ENCODE results near the gene RNF214. TPM values are rescaled to one million over a fixed set of nuclear protein-coding genes. Genes with fewer than 3 reads are reported as not detected.

Gene RNF214
- total RNA-seq, 2 experiments from 2014 or later = 14.7 to 18.3 TPM

- no peaks in the 10 kb centered on the region for H3K27me3 Mint-ChIP-seq
- no peak overlapping the region for H3K4me3 Mint-ChIP-seq
- ChIA-PET CTCF (interaction anchor here (1.1 to 2.2 kb wide), 3 partner anchors 9 to 41 kb away, joined by 4 to 19 read pairs (median 4); no protein-coding TSS in a partner anchor), POLR2A (interaction anchor here (1.0 to 3.6 kb wide), 5 partner anchors 9 to 77 kb away, joined by 3 to 21 read pairs (median 6); partner anchors contain the start of gene PAFAH1B2)
- H3K4me1 Mint-ChIP-seq (ENCODE audit: low read depth) = peaks cover 4% of the 10 kb centered on the region
- H3K9me3 Mint-ChIP-seq = no peaks in the 10 kb centered on the region
- no peak for TF ChIP-seq CTCF (IDR thresholded peaks at IDR 0.05)
- no peak for DNase-seq
- H3K36me3 Mint-ChIP-seq (ENCODE audit: low read depth) = peaks cover 56% of the 10 kb centered on the region
- no peak overlapping the region for H3K27ac Mint-ChIP-seq
- intact Hi-C loops (cut with micrococcal nuclease) = no loop called here
- no peak for ATAC-seq
Observed at GRCh38 chr11:117220999-117221774, 11.3 kb upstream of the RNF214 start.

- Mint-ChIP-seq H3K27me3 (no peaks in the 10 kb centered on the region), H3K27ac (no peak overlapping the region), H3K4me3 (no peak overlapping the region), H3K36me3 (ENCODE audit: low read depth) (peaks cover 58% of the 10 kb centered on the region), H3K4me1 (ENCODE audit: low read depth) (peaks cover 8% of the 10 kb centered on the region), H3K9me3 (no peaks in the 10 kb centered on the region)
- intact Hi-C loops (cut with micrococcal nuclease) = no loop called here
- DNase-seq (no peak), ATAC-seq (no peak)
- TF ChIP-seq CTCF (IDR thresholded peaks at IDR 0.05) = no peak
- POLR2A ChIA-PET = interaction anchor here (0.6 to 3.6 kb wide), 5 partner anchors 9 to 935 kb away, joined by 3 to 21 read pairs (median 6); partner anchors contain the start of gene PAFAH1B2
- CTCF ChIA-PET = interaction anchor here (2.2 kb wide), 1 partner anchor 41 kb away, joined by 19 read pairs; no protein-coding TSS in a partner anchor
Observed at GRCh38 chr11:117221775-117222517, 10.5 kb upstream of the RNF214 start.

DNA sequence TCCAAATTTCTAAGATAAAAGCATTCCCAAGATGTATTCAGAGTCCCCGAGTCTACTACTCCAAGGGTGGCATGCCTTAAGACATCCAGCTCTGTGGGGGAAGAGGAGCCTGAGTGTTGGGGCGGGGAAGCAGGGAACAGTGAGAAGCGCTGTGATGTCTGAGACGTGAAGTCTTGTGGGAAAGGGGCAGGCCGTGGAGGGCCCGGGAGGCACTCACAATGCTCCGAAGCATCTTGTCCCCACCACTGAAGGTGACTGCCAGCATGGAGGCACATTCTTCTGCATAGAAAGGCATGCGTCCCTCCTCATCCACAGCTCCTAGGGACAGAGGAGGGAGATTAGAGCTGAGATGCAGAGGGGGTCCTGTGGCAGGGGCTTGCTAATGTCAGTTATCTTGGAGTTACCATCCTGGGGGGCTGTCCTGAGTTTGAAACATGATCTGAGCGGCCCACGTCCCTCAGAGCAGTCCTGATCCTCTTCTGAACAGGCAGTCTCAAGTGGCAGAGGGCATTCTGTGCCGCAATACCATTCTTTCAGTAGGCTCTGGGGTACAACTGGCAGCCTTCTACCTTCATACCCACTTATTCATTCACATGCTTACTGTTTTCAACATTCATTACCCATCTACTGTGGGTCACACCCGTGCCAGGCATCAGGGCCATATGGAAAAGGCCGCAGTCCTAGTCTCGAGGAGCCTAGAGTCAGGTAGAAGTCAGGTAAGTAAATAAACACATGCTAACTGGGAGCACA, 9.3 kb upstream of the RNF214 start:
- Mint-ChIP-seq H3K4me1 (ENCODE audit: low read depth) (peaks cover 10% of the 10 kb centered on the region), H3K4me3 (no peak overlapping the region), H3K9me3 (no peaks in the 10 kb centered on the region), H3K27me3 (no peaks in the 10 kb centered on the region), H3K27ac (no peak overlapping the region), H3K36me3 (ENCODE audit: low read depth) (peaks cover 61% of the 10 kb centered on the region)
- CTCF ChIA-PET = interaction anchor here (0.9 to 2.2 kb wide), 2 partner anchors 43 to 118 kb away, joined by 3 to 19 read pairs; no protein-coding TSS in a partner anchor
- TF ChIP-seq CTCF (IDR thresholded peaks at IDR 0.05) = no peak
- intact Hi-C loops (cut with micrococcal nuclease) = no loop called here
- DNase-seq (no peak), ATAC-seq (no peak)
- POLR2A ChIA-PET = interaction anchor here (0.6 to 2.0 kb wide), 3 partner anchors 44 to 368 kb away, joined by 3 to 6 read pairs (median 3); partner anchors contain the start of gene PAFAH1B2

GRCh38 chr11:117223741-117224689, 8.5 kb upstream of the RNF214 start:
- POLR2A ChIA-PET = interaction anchor here (0.6 to 2.0 kb wide), 4 partner anchors 44 to 369 kb away, joined by 3 to 6 read pairs (median 4); partner anchors contain the start of genes PAFAH1B2 and SIDT2
- peaks cover 60% of the 10 kb centered on the region for H3K36me3 Mint-ChIP-seq (ENCODE audit: low read depth)
- intact Hi-C loops (cut with micrococcal nuclease) = no loop called here
- H3K4me3 Mint-ChIP-seq = no peak overlapping the region
- H3K27ac Mint-ChIP-seq = no peak overlapping the region
- no peaks in the 10 kb centered on the region for H3K27me3 Mint-ChIP-seq
- H3K4me1 Mint-ChIP-seq (ENCODE audit: low read depth) = peaks cover 16% of the 10 kb centered on the region
- ATAC-seq (no peak), DNase-seq (no peak)
- TF ChIP-seq CTCF (IDR thresholded peaks at IDR 0.05) = no peak
- H3K9me3 Mint-ChIP-seq = no peaks in the 10 kb centered on the region
- CTCF ChIA-PET = interaction anchor here (0.9 to 11.6 kb wide), 5 partner anchors 29 to 118 kb away, joined by 3 to 125 read pairs (median 3); partner anchors contain the start of gene SIDT2
